ENCODE results near the gene TNKS1BP1.

TNKS1BP1 gene

GRCh38 chr11:57348636-57349313, 24.0 kb upstream of the TNKS1BP1 start:
- TF ChIP-seq REST (IDR thresholded peaks at IDR 0.05; ENCODE audit: insufficient read depth in 1 of 2, low read depth in 2 of 2, low read length in 2 of 2) = no peak
- TF ChIP-seq SIN3A (IDR thresholded peaks at IDR 0.05; ENCODE audit: borderline replicate concordance, insufficient read depth, low read length) = no peak
- no peak for TF ChIP-seq FOXP2 (optimal IDR thresholded peaks at IDR 0.05; ENCODE audit: borderline replicate concordance, extremely low read depth, extremely low read length, insufficient read depth)
- TF ChIP-seq TAF1 (IDR thresholded peaks at IDR 0.05; ENCODE audit: borderline replicate concordance, insufficient read depth, low read length) = no peak
- no peak for TF ChIP-seq POLR2AphosphoS5 (IDR thresholded peaks at IDR 0.05; ENCODE audit: low read depth, low read length)

- TF ChIP-seq REST (IDR thresholded peaks at IDR 0.05; ENCODE audit: insufficient read depth in 1 of 2, low read depth in 2 of 2, low read length in 2 of 2) = no peak
- TF ChIP-seq SIN3A (IDR thresholded peaks at IDR 0.05; ENCODE audit: borderline replicate concordance, insufficient read depth, low read length) = no peak
- TF ChIP-seq TAF1 (IDR thresholded peaks at IDR 0.05; ENCODE audit: borderline replicate concordance, insufficient read depth, low read length) = no peak
- TF ChIP-seq POLR2AphosphoS5 (IDR thresholded peaks at IDR 0.05; ENCODE audit: low read depth, low read length) = no peak
- no peak for TF ChIP-seq FOXP2 (optimal IDR thresholded peaks at IDR 0.05; ENCODE audit: borderline replicate concordance, extremely low read depth, extremely low read length, insufficient read depth)
Observed at GRCh38 chr11:57348052-57348451, 23.3 kb upstream of the TNKS1BP1 start.

GRCh38 chr11:57347336-57347735, 22.6 kb upstream of the TNKS1BP1 start:
- TF ChIP-seq POLR2AphosphoS5 (IDR thresholded peaks at IDR 0.05; ENCODE audit: low read depth, low read length) (no peak), FOXP2 (optimal IDR thresholded peaks at IDR 0.05; ENCODE audit: borderline replicate concordance, extremely low read depth, extremely low read length, insufficient read depth) (no peak), TAF1 (IDR thresholded peaks at IDR 0.05; ENCODE audit: borderline replicate concordance, insufficient read depth, low read length) (no peak), SIN3A (IDR thresholded peaks at IDR 0.05; ENCODE audit: borderline replicate concordance, insufficient read depth, low read length) (no peak)

- no peak for TF ChIP-seq FOXP2 (optimal IDR thresholded peaks at IDR 0.05; ENCODE audit: borderline replicate concordance, extremely low read depth, extremely low read length, insufficient read depth)
- TF ChIP-seq SIN3A (IDR thresholded peaks at IDR 0.05; ENCODE audit: borderline replicate concordance, insufficient read depth, low read length) = no peak
- TF ChIP-seq REST (IDR thresholded peaks at IDR 0.05; ENCODE audit: insufficient read depth in 1 of 2, low read depth in 2 of 2, low read length in 2 of 2) = no peak
- no peak for TF ChIP-seq TAF1 (IDR thresholded peaks at IDR 0.05; ENCODE audit: borderline replicate concordance, insufficient read depth, low read length)
- TF ChIP-seq POLR2AphosphoS5 (IDR thresholded peaks at IDR 0.05; ENCODE audit: low read depth, low read length) = no peak
Observed at GRCh38 chr11:57345555-57346211, 20.9 kb upstream of the TNKS1BP1 start.

- no peak for TF ChIP-seq REST (IDR thresholded peaks at IDR 0.05; ENCODE audit: insufficient read depth in 1 of 2, low read depth in 2 of 2, low read length in 2 of 2)
- no peak for TF ChIP-seq TAF1 (IDR thresholded peaks at IDR 0.05; ENCODE audit: borderline replicate concordance, insufficient read depth, low read length)
- TF ChIP-seq POLR2AphosphoS5 (IDR thresholded peaks at IDR 0.05; ENCODE audit: low read depth, low read length) = no peak
- TF ChIP-seq FOXP2 (optimal IDR thresholded peaks at IDR 0.05; ENCODE audit: borderline replicate concordance, extremely low read depth, extremely low read length, insufficient read depth) = no peak
- no peak for TF ChIP-seq SIN3A (IDR thresholded peaks at IDR 0.05; ENCODE audit: borderline replicate concordance, insufficient read depth, low read length)
Observed at GRCh38 chr11:57344826-57345225, 20.1 kb upstream of the TNKS1BP1 start.
